Hematopoietic multipotent progenitor cell treated with erythropoietin and hydrocortisone succinate and interleukin-3 and kit ligand, for 8 days (in vitro differentiated cells): ENCODE results near the gene C3orf18.
A peak's percentile ranks its signal among the peaks of the same experiment; 100 is the strongest.

Experiments used
- DNase-seq: peaks from one replicate; pipeline ENCODE4 v3.0.0-alpha.2; 2015

Gene C3orf18

DNA sequence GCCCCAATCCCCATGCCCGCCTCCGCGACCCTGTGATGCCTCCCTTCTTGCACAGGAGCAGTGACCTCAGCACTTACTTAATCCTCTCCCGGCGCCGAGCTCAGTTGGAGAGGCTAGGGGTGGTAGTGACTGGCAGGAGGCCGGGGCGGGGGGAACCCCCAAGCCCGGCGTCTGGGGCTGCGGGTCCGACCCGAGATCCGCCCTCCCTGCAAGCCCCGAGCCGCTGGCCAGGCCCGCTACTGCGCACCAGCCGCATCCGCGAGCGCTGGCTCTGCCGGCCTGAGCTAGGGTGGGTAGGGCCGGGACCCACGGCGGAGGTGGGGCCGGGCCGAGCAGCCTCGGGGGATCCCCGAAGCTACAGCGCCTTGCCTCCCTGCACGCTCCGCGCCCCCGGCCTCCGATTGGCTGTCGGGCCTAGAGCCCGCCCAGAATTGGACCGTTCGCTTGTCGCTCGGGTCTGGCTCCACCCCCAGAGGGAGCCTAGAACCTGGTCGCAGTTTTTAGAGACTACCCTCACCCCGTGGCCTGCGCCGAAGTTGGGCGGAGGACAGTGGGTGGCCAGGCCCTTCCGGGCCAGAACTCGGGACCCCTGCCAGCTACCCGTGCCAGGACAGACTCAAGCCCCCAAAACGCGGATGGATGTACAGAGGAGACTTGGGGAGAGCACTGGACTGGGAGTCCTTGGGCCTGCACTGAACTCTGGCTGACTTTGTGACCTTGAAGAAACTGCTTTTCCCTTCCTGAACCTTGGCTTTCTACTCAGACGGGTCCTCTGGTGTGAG is at the start of gene C3orf18:
TSS of gene C3orf18 (minus strand) at position 362 of the 782 bp plus-strand sequence. CDS start 2,048 bp downstream, outside the sequence.
- peak; percentile 95 for DNase-seq

DNA sequence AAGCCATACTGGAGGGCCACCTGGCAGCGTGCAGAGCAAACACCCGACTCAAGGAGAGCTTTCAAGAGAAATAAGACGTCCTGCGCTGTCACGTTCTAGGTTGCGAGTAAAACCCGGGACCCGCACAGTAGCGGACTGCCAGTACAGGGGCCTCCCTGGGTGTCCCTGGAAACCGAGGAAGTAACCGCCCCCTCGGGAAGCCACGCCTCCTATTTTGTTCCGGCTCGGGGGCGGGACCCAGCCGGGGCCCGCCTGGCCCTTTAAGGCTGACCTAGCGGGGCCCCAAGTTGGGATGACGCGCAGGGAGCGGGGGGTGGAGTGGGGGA is 49.2 kb upstream of the C3orf18 start:
- peak; percentile 94 for DNase-seq

GRCh38 chr3:50616003-50616769 is 48.6 kb upstream of the C3orf18 start:
- peak; percentile 91 for DNase-seq

DNA sequence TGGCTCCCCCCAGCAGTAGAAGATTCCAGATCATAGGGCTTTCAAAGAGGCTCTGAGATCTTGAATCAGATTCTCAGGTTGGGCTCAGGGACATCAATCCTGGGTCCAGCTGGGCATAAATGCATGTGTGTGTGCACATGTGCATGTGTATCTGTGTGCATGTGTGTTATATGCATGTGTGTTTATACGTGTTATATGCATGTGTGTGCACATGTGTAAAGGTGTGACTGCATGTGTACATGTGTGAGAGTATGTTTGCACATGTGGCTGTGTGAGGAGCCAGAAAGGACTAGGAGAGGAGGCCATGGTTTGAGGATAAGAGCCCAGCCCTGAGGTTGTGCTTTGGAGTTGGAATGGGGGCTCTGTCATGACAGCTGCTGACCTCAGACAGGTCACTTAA is 47.6 kb upstream of the C3orf18 start:
- no peak for DNase-seq

- no peak for DNase-seq
These were observed 45.7 kb upstream of the C3orf18 start for GRCh38 chr3:50612970-50613846.

- peak; percentile 91 for DNase-seq
These were observed 44.8 kb upstream of the C3orf18 start for GRCh38 chr3:50612234-50612882.

DNA sequence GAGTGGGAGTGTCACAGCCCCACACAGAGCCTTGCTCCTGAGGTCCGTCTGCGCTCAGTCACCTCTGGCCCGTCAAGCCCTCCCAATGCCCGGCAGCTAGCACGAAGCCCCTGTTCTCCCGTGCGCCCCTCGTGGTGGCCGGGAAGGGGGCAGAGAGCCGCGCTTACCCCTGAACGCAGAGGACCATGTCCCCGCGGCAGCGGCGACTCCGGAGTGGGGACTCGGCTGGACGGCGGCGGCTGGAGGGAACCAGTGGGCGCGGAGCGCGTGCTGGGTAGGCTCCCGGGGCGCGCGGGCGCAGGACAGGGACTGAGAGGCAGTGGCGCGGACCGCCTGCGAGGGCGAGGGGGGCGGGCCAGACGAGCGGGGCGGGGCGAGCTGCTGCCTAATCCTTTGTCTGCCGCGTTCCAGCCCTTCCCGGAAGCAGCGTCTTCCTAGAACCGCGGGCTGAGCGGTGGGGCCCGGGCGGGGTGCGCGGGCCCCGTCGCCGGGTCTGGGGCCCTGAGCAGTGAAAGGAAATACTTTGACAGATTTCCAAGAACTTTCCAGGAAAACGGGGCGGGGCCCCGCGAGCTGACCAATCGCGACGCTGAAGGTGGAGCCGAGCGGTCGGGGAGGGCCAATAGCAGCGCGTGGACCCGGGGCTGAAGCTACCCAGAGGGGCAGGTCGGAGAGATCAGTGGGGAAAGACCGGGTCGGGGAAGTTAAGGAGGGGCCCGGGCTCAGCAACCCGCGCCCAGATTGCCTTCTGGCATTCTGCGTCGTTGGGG is 44.1 kb upstream of the C3orf18 start, which contains the start of gene CISH:
TSS of gene CISH (minus strand) at position 311 of the 770 bp plus-strand sequence. CDS start at position 187, 124 bp downstream.
- DNase-seq = peak; percentile 99

DNA sequence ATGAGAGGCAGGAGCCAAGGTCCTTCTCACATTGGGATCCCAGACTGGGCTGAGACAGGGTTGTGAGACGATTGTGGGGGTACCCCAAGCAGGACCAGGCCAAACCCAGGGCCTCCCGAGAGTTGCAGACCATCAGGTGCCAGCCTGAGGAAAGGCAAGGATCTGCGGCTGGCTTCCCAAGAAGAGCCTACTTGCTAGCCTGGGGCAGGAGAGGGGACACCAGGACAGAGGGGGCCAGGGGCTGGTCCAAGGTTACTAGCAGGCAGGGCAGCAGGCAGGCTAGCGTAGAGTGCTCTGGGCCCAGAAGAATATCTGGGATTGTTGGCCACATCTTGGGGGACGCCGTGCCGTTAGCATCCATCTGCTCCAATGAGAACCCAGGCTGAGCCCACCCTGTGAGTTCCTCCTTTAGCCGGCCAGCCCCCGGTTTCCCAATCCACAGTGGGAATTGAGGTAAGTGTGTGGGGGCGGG is 43.5 kb upstream of the C3orf18 start:
- DNase-seq = no peak

DNA sequence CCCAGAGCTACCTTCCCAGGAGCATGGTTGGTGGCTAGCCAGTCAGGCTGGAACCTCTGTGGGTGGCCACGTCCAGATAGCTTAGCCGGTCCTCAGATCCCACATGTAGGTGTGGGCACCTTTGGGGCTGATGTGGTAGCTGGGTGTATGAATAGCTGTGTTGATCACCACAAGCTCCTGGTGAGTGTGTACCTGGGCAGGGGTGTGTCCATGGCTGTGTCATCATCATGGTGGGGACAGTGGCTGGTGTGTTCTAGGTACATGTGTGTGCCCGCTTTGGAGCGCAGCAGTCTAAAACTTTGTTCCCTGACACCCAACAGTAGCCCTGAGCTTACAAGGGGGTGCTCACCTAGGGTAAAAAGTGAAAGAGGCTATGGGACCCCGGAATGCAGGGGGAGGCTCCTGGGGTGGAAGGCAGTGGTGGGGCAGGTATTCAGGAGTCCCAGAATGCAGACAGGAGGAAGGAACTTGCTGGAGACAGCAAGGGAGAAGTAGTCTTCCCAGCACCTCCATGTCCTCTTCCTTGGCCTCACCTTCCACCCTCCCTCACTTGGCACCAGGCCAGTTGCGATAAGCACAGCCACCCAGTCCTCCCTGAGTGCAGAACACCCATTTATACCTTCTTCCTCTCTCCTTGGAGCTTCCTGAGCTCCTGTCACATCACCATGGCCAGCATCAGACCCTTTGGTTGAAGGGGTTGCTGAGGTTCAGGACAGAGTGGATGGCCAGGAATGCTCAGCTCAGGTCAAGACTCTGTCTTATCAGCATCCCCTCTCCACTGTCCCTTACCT is 42.8 kb upstream of the C3orf18 start:
- DNase-seq = peak; percentile 90

DNA sequence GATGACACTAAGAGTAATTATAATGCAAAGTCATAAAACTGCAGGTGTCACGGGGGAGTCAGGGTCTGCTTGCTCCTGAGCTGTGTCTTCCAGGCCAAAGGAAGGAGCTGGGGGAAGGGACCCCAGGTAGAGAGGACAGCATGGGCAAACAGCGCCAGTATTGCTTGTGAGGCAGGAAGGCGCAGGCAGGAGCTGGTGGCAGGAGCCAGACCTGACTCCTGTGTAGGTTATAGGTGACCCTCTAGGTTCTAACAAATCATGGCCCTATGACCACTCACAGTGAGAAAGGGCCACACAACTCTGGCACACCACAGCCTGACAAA is 42.2 kb upstream of the C3orf18 start:
- DNase-seq = no peak

DNA sequence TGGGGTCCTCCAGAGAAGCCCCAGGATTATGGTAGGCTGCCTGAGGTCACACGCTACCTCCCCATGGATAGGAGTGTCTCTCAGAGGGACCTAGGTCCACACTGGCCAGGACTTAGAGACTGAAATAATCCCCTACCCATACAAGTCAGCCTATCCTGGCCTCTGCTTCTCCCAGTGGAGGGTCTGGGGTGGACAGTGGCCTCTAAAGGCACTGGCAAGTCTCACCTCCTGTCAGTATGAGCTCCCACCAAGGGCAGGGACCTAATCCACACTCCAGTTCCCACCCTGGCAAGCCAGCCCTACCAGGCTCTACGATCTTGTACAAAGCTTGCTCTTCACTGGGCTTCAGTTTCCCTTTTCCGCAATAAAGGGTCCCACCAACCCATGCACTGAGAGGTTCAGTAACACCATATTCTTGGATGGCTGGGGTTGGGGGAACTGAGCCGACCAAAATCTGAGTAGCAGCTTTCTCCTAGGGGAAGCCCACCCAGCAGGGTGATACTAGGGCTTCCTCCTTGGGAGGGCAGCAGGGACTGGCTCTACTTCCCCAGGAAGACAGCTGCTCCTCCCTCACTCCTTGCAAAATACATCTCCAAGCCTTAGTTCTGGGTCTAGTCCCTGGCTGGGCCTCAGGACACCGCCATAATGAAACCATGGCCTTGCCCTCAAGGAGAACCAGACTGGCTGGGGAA is 41.7 kb upstream of the C3orf18 start:
- DNase-seq = no peak

GRCh38 chr3:50608278-50608677 is 40.7 kb upstream of the C3orf18 start:
- no peak for DNase-seq

GRCh38 chr3:50607271-50608091 is 39.9 kb upstream of the C3orf18 start:
- DNase-seq = no peak

- DNase-seq = no peak
These were observed 39.0 kb upstream of the C3orf18 start for GRCh38 chr3:50606596-50606995.

GRCh38 chr3:50605901-50606326 is 38.4 kb upstream of the C3orf18 start:
- no peak for DNase-seq

DNA sequence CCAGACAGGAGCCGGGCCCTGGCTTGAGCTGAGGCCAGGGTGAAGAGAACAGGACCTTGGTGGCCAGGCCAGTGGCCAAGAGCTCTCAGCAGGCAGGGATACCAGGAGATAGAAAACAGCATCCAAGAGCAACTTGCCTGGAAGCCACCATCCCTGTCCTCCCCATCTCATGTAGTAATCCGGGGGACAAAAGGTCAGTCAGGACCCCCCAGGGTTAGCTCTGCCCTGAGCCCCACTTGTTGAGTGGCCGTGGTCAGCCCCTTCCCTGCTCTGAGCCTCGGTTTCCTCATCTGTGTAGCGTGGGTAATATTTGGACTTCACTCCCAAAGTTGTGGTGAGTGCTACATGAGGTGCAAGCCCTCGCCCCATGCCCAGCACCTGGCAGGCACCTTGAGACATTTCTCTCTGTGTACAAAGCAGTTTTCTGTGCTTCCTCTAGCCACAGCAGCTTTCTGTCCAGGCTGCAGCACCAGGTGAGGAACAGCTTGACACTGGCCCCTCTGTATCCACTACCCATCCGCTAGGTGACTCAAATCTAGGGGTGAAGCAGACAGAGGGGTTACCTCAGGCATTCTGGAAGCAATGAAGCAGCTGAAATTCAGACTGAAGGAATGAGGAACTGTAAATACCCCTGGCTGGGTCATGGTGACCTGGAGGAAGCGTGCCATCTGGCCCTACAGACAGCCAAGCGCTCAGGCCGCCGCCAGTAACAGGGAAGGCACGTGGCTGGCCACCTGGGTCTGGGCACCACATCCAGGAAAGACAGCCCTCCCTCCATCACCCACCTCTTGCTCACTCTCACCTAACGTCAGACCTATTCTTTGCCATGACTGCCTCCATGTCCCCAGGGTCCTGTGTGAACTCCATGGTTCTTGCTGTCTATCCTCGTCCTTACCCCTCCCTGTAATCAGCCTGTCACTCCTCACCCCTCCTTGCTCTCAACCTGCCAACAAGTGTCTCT is 37.4 kb upstream of the C3orf18 start:
- no peak for DNase-seq

DNA sequence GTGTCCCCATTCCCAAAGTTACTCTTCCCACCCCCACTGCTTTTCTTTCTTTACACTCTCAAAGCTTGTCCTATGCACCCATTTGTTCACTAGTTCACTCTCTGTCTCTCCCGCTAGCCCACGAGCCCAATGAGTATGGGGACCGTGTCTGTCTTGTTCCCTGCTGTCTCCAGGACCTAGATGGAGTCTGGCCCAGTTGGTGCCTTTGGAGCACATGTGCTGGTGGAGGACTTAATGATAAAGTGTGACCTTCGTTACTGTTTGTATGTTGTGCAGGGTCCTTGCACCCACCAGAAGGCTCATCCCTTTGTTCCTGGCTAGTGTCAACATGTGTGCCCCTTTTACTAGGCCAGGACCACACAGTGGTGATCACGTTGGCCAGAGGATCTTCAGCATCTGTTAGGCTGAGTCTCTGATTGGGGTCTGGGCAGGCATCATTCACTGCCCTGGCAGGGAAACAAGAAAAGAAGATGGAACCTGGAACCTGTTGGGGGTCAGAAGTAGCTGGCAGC is 36.6 kb upstream of the C3orf18 start:
- no peak for DNase-seq
